ENCODE data around the gene NOP10.

Gene NOP10

GRCh38 chr15:34331809-34332208 is 11.1 kb downstream of the NOP10 start:
- no peak for DNase-seq (ENCODE audit: low read depth)

GRCh38 chr15:34330279-34330678 is 12.7 kb downstream of the NOP10 start:
- no peak for DNase-seq (ENCODE audit: low read depth)

DNA sequence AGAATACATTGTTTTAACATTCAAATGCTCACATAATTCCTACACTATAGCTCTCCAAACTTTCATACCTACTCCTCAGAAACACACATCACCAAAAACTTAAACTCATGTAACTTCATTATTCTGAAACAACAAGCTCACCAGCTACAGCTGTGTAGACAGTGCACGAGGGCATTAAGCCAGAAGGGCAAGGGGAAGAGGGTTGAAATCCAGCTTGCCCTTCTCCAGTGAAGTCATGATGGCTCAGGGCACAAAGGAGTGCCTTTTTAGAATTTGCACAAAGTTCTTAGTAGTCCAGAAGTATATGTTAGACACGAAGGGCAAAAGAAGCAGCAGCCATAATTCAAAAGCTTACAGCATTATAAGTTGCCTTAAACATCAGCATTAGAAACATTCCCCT is 13.9 kb downstream of the NOP10 start:
- DNase-seq (ENCODE audit: low read depth), result no peak

- no peak for DNase-seq (ENCODE audit: low read depth)
Observed at GRCh38 chr15:34327906-34328305, 15.0 kb downstream of the NOP10 start.

- no peak for DNase-seq (ENCODE audit: low read depth)
Observed at GRCh38 chr15:34325368-34325767, 17.6 kb downstream of the NOP10 start.

GRCh38 chr15:34324933-34325332 is 18.0 kb downstream of the NOP10 start:
- DNase-seq (ENCODE audit: low read depth), result no peak

DNA sequence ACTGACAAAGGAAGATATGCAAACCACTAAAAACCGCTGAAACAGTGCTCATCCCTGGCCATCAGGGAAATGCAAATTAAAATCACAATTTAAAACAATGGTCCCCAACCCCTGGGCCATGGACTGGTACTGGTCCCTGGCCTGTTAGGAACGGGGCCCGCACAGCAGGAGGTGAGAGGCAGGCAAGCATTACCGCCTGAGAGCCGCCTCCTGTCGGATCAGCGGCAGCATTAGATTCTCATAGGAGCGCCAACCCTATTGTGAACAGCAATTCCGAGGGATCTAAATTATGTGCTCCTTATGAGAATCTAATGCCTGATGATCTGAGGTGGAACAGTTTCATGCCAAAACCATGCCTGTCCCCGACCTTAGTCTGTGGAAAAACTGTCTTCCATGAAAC is 19.7 kb downstream of the NOP10 start:
- no peak for DNase-seq (ENCODE audit: low read depth)

GRCh38 chr15:34318277-34319079 is 24.5 kb downstream of the NOP10 start:
- DNase-seq (ENCODE audit: low read depth), result no peak

DNA sequence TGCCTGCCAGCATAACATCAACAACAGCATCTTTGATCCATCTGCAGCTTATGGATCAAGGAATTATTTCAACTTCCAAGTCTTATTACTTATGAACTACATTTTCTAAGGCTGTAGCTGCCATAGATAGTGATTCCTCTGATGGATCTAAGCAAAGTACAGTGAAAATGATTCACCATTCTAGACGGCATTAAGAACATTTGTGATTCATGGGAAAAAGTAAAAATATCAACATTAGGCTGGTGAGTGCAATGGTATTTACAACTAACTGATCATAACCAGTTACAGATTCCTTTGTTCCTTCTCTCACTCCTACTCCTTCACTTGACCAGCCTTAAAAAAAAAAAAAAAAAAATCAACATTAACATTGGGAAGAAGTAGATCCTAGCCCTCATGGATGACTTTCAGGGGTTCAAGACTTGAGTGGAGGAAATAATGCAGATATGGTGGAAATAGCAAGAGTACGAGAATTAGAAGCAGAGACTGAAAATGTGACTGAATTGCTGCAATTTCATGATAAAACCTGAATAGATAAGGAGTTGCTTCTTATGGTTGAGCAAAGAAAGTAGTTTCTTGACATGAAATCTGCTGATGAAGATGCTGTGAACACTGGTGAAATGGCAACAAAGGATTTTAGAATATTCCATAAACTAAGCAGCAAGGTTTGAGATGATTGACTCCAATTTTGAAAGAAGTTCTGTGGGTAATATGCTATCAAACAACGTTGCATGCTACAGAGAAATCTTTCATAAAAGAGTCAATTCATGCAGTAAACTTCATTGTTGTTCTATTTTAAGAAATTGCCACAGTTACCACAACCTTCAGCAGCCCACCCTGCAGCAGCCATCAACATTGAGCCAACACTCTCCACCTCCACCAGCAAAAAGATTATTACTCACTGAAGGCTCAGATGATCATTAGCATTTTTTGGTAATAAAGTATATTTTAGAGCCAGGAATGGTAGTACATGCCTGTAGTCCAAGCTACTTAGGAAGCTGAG is 28.1 kb downstream of the NOP10 start:
- no peak for DNase-seq (ENCODE audit: low read depth)

GRCh38 chr15:34311563-34311962 is 31.4 kb downstream of the NOP10 start:
- DNase-seq (ENCODE audit: low read depth), result no peak

- DNase-seq (ENCODE audit: low read depth), result no peak
Observed at GRCh38 chr15:34304613-34305012, 38.3 kb downstream of the NOP10 start.

- DNase-seq (ENCODE audit: low read depth), result no peak
Observed at GRCh38 chr15:34301058-34301457, 41.9 kb downstream of the NOP10 start.

- DNase-seq (ENCODE audit: low read depth), result no peak
Observed at GRCh38 chr15:34297059-34297458, 45.9 kb downstream of the NOP10 start.

DNA sequence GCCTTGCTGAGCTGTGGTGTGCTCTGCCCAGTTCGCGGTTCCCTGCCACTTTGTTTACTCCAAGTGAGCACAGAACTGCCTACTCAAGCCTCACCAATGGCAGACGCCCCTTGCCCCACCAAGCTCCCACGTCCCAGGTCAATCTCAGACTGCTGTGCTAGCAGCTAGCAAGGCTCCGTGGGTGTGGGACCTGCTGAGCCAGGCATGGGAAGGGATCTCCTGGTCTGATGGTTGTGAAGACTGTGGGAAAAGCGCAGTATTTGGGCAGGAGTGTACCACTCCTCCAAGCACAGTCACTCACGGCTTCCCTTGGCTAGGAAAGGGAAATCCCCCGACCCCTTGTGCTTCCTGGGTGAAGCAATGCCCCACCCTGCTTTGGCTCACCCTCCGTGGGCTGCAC is 50.3 kb downstream of the NOP10 start:
- DNase-seq (ENCODE audit: low read depth), result no peak

Measured in activated T-cell treated with anti-CD3 and anti-CD28 coated beads for 1 hour (primary cell).